ENCODE data around the gene EDDM13.
"Not testable (repeated sequence)": the region's sequence is repeated elsewhere in the genome, so short reads cannot be mapped to it uniquely, and the experiment has no call there.

EDDM13 gene

DNA sequence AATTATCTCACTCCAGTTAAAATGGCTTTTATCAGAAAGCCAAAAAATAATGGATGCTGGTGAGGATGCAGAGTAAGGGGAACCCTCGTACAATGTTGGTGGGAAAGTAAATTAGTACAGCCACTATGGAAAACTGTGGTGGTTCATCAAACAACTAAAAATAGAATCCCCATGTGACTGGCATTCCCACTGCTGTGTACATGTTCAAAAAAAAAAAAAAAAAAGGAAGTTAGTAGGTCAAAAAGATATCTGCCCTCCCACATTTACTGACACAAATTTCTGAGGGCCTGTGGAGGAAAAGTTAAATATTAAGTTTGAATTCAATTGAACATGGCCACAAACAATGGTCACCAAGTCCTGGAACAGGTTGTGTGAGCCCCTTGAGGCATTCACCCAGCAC, 51.9 kb downstream of the EDDM13 start:
- Mint-ChIP-seq H3K27me3 (peaks cover 2% of the 10 kb centered on the region), H3K36me3 (ENCODE audit: low read depth) (no peaks in the 10 kb centered on the region), H3K27ac (no peak overlapping the region), H3K4me1 (no peaks in the 10 kb centered on the region), H3K4me3 (no peak overlapping the region), H3K9me3 (no peaks in the 10 kb centered on the region)
- DNase-seq (no peak), ATAC-seq (no peak)

DNA sequence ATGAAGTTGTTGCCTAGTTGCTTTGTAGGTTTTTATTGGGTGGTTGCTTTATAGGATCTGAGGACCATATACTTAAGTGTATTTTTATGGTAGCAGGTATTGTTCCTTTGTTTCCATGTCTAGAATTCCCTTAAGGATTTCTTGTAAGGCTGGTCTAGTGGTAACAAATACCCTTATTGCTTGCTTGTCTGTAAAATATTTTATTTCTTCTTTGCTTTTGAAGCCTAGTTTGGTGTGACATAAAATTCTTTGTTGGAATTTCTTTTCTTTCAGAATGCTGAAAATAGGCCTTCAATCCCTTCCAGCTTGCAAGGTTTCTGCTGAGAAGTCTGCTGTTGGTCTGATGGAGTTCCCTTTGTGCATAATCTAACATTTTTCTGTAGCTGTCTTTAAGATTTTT, 60.1 kb downstream of the EDDM13 start:
- peaks cover 6% of the 10 kb centered on the region for H3K9me3 Mint-ChIP-seq

DNA sequence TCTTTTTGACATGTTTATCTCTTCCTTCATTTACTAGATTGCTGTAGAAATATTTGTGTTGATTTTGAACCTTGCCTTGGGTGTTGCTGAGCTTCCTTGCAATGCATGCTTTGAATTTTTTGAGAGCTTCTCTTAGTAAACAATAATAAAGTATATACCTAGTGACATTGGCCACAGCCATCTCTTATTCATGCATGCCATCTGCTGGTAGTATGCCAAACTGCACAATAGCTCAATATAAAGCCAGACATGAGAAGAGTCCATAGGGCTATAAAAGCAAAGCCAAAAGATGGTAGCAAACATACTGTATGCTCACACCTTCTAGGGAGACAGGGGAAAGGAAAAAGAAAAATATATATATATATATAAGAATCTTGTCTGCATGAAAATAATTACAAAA, 61.0 kb downstream of the EDDM13 start:
- H3K27ac Mint-ChIP-seq = no peak overlapping the region
- peaks cover 2% of the 10 kb centered on the region for H3K36me3 Mint-ChIP-seq (ENCODE audit: low read depth)
- no peak for ATAC-seq
- H3K27me3 Mint-ChIP-seq = peaks cover 5% of the 10 kb centered on the region
- H3K4me1 Mint-ChIP-seq = no peaks in the 10 kb centered on the region
- peaks cover 6% of the 10 kb centered on the region for H3K9me3 Mint-ChIP-seq
- H3K4me3 Mint-ChIP-seq = no peak overlapping the region
- DNase-seq = peak; percentile 34

More for the DNA sequence above, 60.1 kb downstream of the EDDM13 start:
- H3K27ac Mint-ChIP-seq = no peak overlapping the region
- peaks cover 5% of the 10 kb centered on the region for H3K27me3 Mint-ChIP-seq
- no peak overlapping the region for H3K4me3 Mint-ChIP-seq
- no peaks in the 10 kb centered on the region for H3K4me1 Mint-ChIP-seq
- peaks cover 2% of the 10 kb centered on the region for H3K36me3 Mint-ChIP-seq (ENCODE audit: low read depth)
- DNase-seq (no peak), ATAC-seq (no peak)

DNA sequence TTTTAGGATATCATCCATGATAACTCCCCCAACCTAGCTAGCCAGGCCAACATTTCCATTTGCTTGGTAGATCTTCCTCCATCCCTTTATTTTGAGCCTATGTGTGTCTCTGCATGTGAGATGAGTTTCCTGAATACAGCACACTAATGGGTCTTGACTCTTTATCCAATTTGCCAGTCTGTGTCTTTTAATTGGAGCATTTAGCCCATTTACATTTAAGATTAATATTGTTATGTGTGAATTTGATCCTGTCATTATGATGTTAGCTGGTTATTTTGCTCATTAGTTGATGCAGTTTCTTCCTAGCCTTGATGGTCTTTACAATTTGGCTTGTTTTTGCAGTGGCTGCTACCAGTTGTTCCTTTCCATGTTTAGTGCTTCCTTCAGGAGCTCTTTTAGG, 62.8 kb downstream of the EDDM13 start:
- H3K27me3 Mint-ChIP-seq; H3K27ac Mint-ChIP-seq; H3K4me1 Mint-ChIP-seq; DNase-seq; ATAC-seq; H3K36me3 Mint-ChIP-seq (ENCODE audit: low read depth); H3K4me3 Mint-ChIP-seq: not testable (repeated sequence)
- peaks cover 12% of the 10 kb centered on the region for H3K9me3 Mint-ChIP-seq

DNA sequence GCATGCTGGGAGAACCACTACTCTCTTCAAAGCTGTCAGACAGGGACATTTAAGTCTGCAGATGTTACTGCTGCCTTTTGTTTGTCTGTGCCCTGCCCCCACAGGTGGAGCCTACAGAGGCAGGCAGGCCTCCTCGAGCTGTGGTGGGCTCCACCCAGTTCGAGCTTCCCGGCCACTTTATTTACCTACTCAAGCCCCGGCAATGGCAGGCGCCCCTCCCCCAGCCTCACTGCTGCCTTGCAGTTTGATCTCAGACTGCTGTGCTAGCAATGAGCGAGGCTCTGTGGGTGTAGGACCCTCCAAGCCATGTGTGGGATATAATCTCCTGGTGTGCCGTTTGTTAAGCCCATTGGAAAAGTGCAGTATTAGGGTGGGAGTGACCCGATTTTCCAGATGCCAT, 64.5 kb downstream of the EDDM13 start:
- not testable (repeated sequence) for DNase-seq; H3K4me1 Mint-ChIP-seq; ATAC-seq; H3K27ac Mint-ChIP-seq; H3K4me3 Mint-ChIP-seq; H3K27me3 Mint-ChIP-seq; H3K36me3 Mint-ChIP-seq (ENCODE audit: low read depth)
- peaks cover 24% of the 10 kb centered on the region for H3K9me3 Mint-ChIP-seq

DNA sequence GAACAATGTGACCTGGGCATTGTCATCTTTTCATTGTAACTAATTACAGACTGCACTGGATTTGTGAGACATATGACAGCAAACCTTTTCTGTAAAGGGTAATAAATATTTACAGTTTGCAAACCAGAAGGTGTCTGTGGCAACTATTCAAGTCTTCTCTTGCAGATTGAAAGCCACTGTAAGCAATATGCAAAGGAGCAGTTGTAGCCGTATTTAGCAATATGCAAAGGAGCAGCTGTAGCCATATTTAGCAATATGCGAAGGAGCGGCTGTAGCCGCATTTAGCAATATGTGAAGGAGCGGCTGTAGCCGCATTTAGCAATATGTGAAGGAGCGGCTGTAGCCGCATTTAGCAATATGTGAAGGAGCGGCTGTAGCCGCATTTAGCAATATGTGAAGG, 66.5 kb downstream of the EDDM13 start:
- ATAC-seq = not testable (repeated sequence)

GRCh38 chr19:56341948-56342347, 69.4 kb downstream of the EDDM13 start:
- ATAC-seq = no peak

More for the DNA sequence above, 66.5 kb downstream of the EDDM13 start:
- not testable (repeated sequence) for H3K36me3 Mint-ChIP-seq (ENCODE audit: low read depth); H3K27me3 Mint-ChIP-seq; H3K27ac Mint-ChIP-seq; H3K4me1 Mint-ChIP-seq; DNase-seq; H3K4me3 Mint-ChIP-seq
- H3K9me3 Mint-ChIP-seq = peaks cover 19% of the 10 kb centered on the region

GRCh38 chr19:56347163-56347778, 74.7 kb downstream of the EDDM13 start:
- peaks cover 4% of the 10 kb centered on the region for H3K27me3 Mint-ChIP-seq
- ATAC-seq (no peak), DNase-seq (no peak)
- no peak overlapping the region for H3K27ac Mint-ChIP-seq
- H3K36me3 Mint-ChIP-seq (ENCODE audit: low read depth) = peaks cover 2% of the 10 kb centered on the region
- H3K9me3 Mint-ChIP-seq = no peaks in the 10 kb centered on the region
- H3K4me1 Mint-ChIP-seq = peaks cover 2% of the 10 kb centered on the region
- H3K4me3 Mint-ChIP-seq = no peak overlapping the region

More at GRCh38 chr19:56341948-56342347, 69.4 kb downstream of the EDDM13 start:
- Mint-ChIP-seq H3K4me3 (no peak overlapping the region), H3K27me3 (peaks cover 6% of the 10 kb centered on the region), H3K27ac (no peak overlapping the region), H3K9me3 (peaks cover 19% of the 10 kb centered on the region), H3K36me3 (ENCODE audit: low read depth) (peaks cover 4% of the 10 kb centered on the region), H3K4me1 (no peaks in the 10 kb centered on the region)
- no peak for DNase-seq

DNA sequence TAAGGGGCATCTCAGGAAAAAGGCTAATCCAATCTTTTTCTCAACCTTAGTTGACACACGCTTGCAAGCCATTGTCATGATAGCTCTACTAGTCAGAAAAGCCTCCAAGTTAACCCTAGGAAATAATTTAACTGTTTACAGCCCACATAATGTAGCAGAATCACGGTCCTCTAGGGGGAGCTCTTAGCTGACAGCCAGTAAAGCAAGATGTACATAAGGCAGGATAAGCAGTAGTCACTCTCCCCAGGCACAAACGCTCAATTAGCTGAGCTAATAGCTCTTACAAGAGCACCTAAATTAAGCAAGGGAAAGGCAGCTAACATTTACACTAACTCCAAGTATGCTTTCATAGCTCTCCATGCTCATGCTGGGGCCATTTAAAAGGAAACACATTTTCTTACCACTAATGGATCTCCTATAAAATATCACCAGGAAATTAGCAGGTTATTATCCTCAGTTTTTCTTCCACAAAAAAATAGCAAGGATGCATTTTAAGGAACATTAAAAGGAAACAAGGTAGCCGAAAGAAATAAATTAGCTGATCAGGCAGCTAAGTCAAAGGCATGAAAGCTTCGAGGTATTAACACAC, 75.8 kb downstream of the EDDM13 start:
- ATAC-seq = no peak
- no peaks in the 10 kb centered on the region for H3K9me3 Mint-ChIP-seq
- peaks cover 2% of the 10 kb centered on the region for H3K4me1 Mint-ChIP-seq
- no peak overlapping the region for H3K4me3 Mint-ChIP-seq
- H3K36me3 Mint-ChIP-seq (ENCODE audit: low read depth) = no peaks in the 10 kb centered on the region
- H3K27ac Mint-ChIP-seq = no peak overlapping the region
- DNase-seq = peak; percentile 30
- no peaks in the 10 kb centered on the region for H3K27me3 Mint-ChIP-seq

DNA sequence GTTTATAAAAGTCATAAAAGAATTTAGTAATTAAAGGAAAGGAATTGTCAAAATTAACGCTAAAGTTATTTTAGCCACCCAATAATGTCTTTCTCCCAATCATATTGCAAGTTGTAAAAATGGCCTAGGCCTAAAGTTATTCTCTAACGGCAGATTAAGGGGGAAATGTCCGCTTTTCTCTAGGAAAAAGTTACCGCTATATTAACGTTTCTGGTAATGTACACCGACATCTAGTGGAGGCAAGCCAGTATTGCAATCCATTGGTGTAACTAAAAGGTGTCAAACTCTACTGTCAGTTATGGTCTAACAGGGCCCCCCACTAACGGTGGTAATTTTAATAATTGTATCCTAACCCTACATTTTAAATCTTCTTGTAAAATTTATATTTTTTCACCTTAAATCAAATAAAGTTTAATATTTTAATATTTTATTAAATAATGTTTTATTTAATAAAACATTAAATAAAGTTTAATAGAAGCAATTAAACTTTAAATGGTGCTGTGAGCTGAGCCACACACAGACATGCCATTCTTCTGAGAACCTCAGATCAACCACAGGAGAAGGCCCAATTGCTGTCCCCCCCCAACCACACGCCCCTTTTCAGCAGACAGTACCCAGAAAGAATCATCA, 78.0 kb downstream of the EDDM13 start:
- no peaks in the 10 kb centered on the region for H3K36me3 Mint-ChIP-seq (ENCODE audit: low read depth)
- DNase-seq = peak; percentile 53

GRCh38 chr19:56351208-56351607, 78.7 kb downstream of the EDDM13 start:
- Mint-ChIP-seq H3K36me3 (ENCODE audit: low read depth) (no peaks in the 10 kb centered on the region), H3K27ac (no peak overlapping the region), H3K27me3 (no peaks in the 10 kb centered on the region), H3K4me1 (peaks cover 2% of the 10 kb centered on the region), H3K9me3 (no peaks in the 10 kb centered on the region), H3K4me3 (no peak overlapping the region)
- ATAC-seq = no peak
- DNase-seq = no peak

More for the DNA sequence above, 78.0 kb downstream of the EDDM13 start:
- no peak for ATAC-seq
- H3K4me3 Mint-ChIP-seq = no peak overlapping the region
- H3K27me3 Mint-ChIP-seq = no peaks in the 10 kb centered on the region
- no peak overlapping the region for H3K27ac Mint-ChIP-seq
- H3K9me3 Mint-ChIP-seq = no peaks in the 10 kb centered on the region
- H3K4me1 Mint-ChIP-seq = peaks cover 2% of the 10 kb centered on the region

DNA sequence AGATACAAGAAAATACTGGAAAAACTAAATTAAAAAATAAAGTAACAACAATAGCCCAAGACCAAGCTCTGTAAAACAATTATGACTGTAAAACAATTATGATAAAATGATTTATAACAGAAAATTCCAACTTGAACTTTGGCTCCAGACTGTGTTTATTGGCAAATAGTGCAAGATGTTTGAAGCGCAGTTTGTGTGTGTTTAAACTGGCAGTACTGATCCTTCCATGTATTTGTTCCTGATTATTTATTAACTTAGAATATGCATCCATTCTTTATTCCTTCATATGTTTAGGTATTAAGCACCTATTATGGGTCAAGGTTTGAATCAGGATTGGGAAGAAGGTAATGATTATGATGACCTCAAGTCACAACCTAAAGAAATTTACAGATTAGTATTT, 83.0 kb downstream of the EDDM13 start:
- ATAC-seq (no peak), DNase-seq (no peak)
- peaks cover 22% of the 10 kb centered on the region for H3K36me3 Mint-ChIP-seq (ENCODE audit: low read depth)
- no peak overlapping the region for H3K27ac Mint-ChIP-seq
- no peak overlapping the region for H3K4me3 Mint-ChIP-seq
- no peaks in the 10 kb centered on the region for H3K4me1 Mint-ChIP-seq
- peaks cover 28% of the 10 kb centered on the region for H3K9me3 Mint-ChIP-seq
- no peaks in the 10 kb centered on the region for H3K27me3 Mint-ChIP-seq

DNA sequence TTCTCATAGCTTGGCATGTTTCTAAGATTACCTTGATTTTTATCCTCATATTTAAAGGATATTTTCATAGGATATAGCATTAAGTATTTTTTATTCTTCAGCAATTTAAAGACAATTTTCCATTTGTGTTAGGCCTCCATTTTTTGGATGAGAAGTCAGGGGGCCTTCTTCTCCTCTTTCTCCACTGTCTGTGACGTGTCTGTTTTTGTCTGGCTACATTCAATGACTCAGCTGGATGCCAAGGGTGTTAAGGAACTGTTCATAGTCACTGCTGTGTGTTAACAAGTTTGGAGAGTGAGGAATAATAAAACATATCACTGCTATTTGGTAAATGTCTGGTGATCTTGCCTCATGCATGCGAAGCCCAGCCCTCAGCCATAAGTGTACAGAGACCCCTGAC, 84.4 kb downstream of the EDDM13 start:
- Mint-ChIP-seq H3K4me3 (no peak overlapping the region), H3K27ac (no peak overlapping the region), H3K4me1 (no peaks in the 10 kb centered on the region), H3K9me3 (peaks cover 38% of the 10 kb centered on the region), H3K36me3 (ENCODE audit: low read depth) (peaks cover 29% of the 10 kb centered on the region), H3K27me3 (no peaks in the 10 kb centered on the region)
- no peak for DNase-seq
- no peak for ATAC-seq
